ENCODE measurements around the gene OTOF. TPM values are rescaled to one million over a fixed set of nuclear protein-coding genes. Genes with fewer than 3 reads are reported as not detected.

OTOF gene
- total and polyA plus RNA-seq, 9 of the 15 experiments (the other 6 are each of a cell fraction or from before 2014, with no cell fraction given), result 0.03 to 0.11 (median 0.06) TPM; not detected in 5

DNA sequence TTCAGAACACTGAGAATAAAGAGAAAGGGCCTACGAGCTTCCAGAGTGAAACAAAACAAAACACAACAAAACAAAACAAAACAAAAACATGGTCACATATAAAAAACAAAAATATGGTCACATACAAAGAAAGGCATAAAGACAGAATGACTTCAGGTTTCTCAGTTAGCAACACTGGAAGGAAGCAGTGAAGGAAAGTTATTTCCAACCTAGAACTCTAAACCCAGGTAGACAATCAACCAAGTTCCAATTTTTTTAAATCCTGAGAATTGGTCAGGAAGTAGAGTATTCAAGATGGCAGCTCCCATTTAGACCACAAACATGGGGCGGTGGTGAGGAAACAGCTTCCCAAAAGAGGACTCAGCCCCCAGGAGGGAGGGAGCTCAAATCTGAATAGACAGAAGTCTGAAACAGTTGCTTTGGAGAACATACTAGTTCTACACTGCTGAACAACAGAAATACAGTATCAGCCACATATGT is 67.1 kb downstream of the OTOF start (continued):
- TF ChIP-seq SIN3A (IDR thresholded peaks at IDR 0.05; ENCODE audit: borderline replicate concordance in 2 of 2, control insufficient read depth in 1 of 2, low read depth in 2 of 2, low read length in 2 of 2), result no peak
- peak; percentile 43 to 50; a peak in 3 of 4 replicates for TF ChIP-seq FOXK2 (conservative IDR thresholded peaks at IDR 0.05 in 1 of 2, IDR thresholded peaks at IDR 0.05 in 1 of 2; ENCODE audit: low read depth in 2 of 2)

DNA sequence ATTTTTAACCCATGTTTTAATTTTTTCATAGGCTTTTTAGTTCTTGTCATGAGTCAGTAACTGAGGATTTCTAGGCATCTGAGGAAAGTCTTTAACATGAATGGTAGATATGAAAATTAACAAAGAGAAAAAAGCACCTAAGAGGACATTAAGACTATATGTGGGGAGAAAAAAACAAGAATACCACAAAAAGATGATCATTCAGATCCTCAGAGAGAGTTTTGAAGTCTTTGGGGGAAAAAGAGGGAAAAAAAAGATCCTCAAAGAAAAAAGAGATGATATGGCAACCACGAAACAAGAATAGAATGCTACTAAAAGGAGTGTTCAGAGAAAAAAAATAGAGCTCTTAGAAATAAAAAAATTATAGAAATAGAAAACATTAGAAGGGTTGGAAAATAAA is 68.1 kb downstream of the OTOF start:
- in situ Hi-C loops (cut with MboI) (no loop called here), intact Hi-C loops (cut with micrococcal nuclease) (loop anchor here (5.0 kb wide), 1 partner anchor 62 kb away; the partner anchor contains the start of genes ADGRF3 and SELENOI)
- WGBS (ENCODE audit: insufficient coverage, low coverage, missing lambda C conversion rate), result 80% methylated on average over 1 of the region's 1 CpG
- Histone ChIP-seq H2AFZ (ENCODE audit: low read depth, low read length) (peak overlapping the region; percentile 17; the same call in 1 of the 2 replicates), H4K20me1 (replicated peaks; ENCODE audit: control insufficient read depth, insufficient read depth, low read length) (no peaks in the 10 kb centered on the region), H3K9ac (ENCODE audit: insufficient read depth in 1 of 2, low read depth in 2 of 2, low read length in 2 of 2) (no peak overlapping the region), H3K4me2 (ENCODE audit: insufficient read depth, low read length) (no peak overlapping the region), H3K4me3 (no peak overlapping the region), H3K79me2 (ENCODE audit: control insufficient read depth, insufficient read depth, low read length) (no peaks in the 10 kb centered on the region), H3K27me3 (ENCODE audit: control insufficient read depth in 2 of 2, insufficient read depth in 2 of 2, low read length in 2 of 2) (no peaks in the 10 kb centered on the region), H3K27ac (ENCODE audit: extremely low read depth, low read depth, low read length) (no peak overlapping the region), H3K4me1 (replicated peaks in 1 of 2; ENCODE audit: control insufficient read depth in 2 of 2, insufficient read depth in 2 of 2, low read length in 2 of 2) (peaks cover 7 to 18% of the 10 kb centered on the region in 2 experiments; a peak in 4 of 5 replicates), H3K9me3 (replicated peaks; ENCODE audit: control insufficient read depth, insufficient read depth, low read depth, low read length) (0 out of 2 replicates have a peak, but pooled peaks cover 4% of the 10 kb centered on the region), H3K36me3 (ENCODE audit: control insufficient read depth, insufficient read depth, low read length) (no peaks in the 10 kb centered on the region), H3K9me1 (ENCODE audit: control insufficient read depth, insufficient read depth, low read length) (no peaks in the 10 kb centered on the region)
- ATAC-seq, result no peak
- FAIRE-seq, result no peak
- DNase-seq (ENCODE audit: extremely low read depth in 1 of 4, low spot score in 3 of 4), result no peak
- ChIA-PET POLR2A (interaction anchor here (1.0 to 2.5 kb wide), 4 partner anchors 11 to 53 kb away, joined by 3 to 16 read pairs (median 3); no protein-coding TSS in a partner anchor), CTCF (ENCODE audit: low intra/inter-chr PET ratio) (no interaction called here)
- TF ChIP-seq, protein P1, sequence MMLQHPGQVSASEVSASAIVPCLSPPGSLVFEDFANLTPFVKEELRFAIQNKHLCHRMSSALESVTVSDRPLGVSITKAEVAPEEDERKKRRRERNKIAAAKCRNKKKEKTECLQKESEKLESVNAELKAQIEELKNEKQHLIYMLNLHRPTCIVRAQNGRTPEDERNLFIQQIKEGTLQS (IDR thresholded peaks at IDR 0.05), result peak; percentile 56
- TF ChIP-seq, protein P1 (CRISPR knock-in tag; conservative IDR thresholded peaks at IDR 0.05), result no peak
- TF ChIP-seq CEBPG (CRISPR knock-in tag; IDR thresholded peaks at IDR 0.05), result no peak
- 0 out of 4 replicates have a peak, but pooled peaks of 1 of the 2 experiments have one; percentile 6 for TF ChIP-seq CEBPG (tag; conservative IDR thresholded peaks at IDR 0.05 in 1 of 2, IDR thresholded peaks at IDR 0.05 in 1 of 2)
- TF ChIP-seq, protein P2, sequence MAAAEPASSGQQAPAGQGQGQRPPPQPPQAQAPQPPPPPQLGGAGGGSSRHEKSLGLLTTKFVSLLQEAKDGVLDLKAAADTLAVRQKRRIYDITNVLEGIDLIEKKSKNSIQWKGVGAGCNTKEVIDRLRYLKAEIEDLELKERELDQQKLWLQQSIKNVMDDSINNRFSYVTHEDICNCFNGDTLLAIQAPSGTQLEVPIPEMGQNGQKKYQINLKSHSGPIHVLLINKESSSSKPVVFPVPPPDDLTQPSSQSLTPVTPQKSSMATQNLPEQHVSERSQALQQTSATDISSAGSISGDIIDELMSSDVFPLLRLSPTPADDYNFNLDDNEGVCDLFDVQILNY (CRISPR knock-in tag; IDR thresholded peaks at IDR 0.05), result no peak
- TF ChIP-seq, protein P3, sequence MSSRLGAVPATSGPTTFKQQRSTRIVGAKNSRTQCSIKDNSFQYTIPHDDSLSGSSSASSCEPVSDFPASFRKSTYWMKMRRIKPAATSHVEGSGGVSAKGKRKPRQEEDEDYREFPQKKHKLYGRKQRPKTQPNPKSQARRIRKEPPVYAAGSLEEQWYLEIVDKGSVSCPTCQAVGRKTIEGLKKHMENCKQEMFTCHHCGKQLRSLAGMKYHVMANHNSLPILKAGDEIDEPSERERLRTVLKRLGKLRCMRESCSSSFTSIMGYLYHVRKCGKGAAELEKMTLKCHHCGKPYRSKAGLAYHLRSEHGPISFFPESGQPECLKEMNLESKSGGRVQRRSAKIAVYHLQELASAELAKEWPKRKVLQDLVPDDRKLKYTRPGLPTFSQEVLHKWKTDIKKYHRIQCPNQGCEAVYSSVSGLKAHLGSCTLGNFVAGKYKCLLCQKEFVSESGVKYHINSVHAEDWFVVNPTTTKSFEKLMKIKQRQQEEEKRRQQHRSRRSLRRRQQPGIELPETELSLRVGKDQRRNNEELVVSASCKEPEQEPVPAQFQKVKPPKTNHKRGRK (tag; IDR thresholded peaks at IDR 0.05), result peak; percentile 91
- no peak for TF ChIP-seq HSF4 (CRISPR knock-in tag; IDR thresholded peaks at IDR 0.05; ENCODE audit: borderline replicate concordance)
- no peak for TF ChIP-seq ZEB2 (IDR thresholded peaks at IDR 0.05)
- no TSS peak for BruUV-seq (replicated peaks)
